ENCODE results near the gene HBS1L.

DNA sequence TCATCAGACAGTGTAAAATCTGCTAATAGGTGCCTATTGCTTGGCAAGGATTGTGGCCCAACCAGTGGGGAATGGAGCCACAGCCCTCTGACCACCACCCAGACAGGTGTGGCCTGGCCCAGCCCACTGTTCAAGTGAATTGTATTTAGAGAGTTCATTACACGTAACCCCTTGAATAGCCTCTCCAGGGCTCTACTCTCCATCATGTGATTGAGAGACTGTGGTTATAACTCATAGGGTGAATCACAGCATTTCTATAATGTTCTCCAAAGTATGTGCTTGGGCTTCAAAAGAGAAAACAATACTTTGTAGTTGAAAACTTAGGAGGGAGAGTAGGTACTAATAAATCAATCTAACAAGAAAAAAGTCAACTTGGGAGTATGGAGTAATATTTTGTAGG is 143.1 kb downstream of the HBS1L start:
- TF ChIP-seq, protein P1, sequence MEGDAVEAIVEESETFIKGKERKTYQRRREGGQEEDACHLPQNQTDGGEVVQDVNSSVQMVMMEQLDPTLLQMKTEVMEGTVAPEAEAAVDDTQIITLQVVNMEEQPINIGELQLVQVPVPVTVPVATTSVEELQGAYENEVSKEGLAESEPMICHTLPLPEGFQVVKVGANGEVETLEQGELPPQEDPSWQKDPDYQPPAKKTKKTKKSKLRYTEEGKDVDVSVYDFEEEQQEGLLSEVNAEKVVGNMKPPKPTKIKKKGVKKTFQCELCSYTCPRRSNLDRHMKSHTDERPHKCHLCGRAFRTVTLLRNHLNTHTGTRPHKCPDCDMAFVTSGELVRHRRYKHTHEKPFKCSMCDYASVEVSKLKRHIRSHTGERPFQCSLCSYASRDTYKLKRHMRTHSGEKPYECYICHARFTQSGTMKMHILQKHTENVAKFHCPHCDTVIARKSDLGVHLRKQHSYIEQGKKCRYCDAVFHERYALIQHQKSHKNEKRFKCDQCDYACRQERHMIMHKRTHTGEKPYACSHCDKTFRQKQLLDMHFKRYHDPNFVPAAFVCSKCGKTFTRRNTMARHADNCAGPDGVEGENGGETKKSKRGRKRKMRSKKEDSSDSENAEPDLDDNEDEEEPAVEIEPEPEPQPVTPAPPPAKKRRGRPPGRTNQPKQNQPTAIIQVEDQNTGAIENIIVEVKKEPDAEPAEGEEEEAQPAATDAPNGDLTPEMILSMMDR (conservative IDR thresholded peaks at IDR 0.05 in 1 of 2, IDR thresholded peaks at IDR 0.05 in 1 of 2; ENCODE audit: extremely low read depth in 1 of 2, insufficient read depth in 1 of 2, low read depth in 1 of 2, low read length in 2 of 2), result no peak
- no peak for TF ChIP-seq EZH2 (IDR thresholded peaks at IDR 0.05; ENCODE audit: borderline replicate concordance, low read length)
